ENCODE results near the gene FILIP1L.
"Not testable (repeated sequence)": the region's sequence is repeated elsewhere in the genome, so short reads cannot be mapped to it uniquely, and the experiment has no call there.

Gene FILIP1L

GRCh38 chr3:99841949-99842348, 272.4 kb downstream of the FILIP1L start:
- H3K4me3 ChIP-seq (ENCODE audit: low read length); H3K27me3 ChIP-seq (ENCODE audit: insufficient read depth, low read length); H2AFZ ChIP-seq (ENCODE audit: low read depth, low read length); H3K36me3 ChIP-seq (ENCODE audit: insufficient read depth, low read length); H3K4me1 ChIP-seq (ENCODE audit: insufficient read depth, low read length); H3K9me3 ChIP-seq (ENCODE audit: low read length): not testable (repeated sequence)

- H3K4me1 ChIP-seq (ENCODE audit: insufficient read depth, low read length): peaks cover 6% of the 10 kb centered on the region
- H2AFZ ChIP-seq (ENCODE audit: low read depth, low read length): no peak overlapping the region
- H3K9me3 ChIP-seq (ENCODE audit: low read length): no peaks in the 10 kb centered on the region
- no peak overlapping the region for H3K4me3 ChIP-seq (ENCODE audit: low read length)
- H3K27me3 ChIP-seq (ENCODE audit: insufficient read depth, low read length): no peaks in the 10 kb centered on the region
- no peaks in the 10 kb centered on the region for H3K36me3 ChIP-seq (ENCODE audit: insufficient read depth, low read length)
These were observed 274.7 kb downstream of the FILIP1L start for GRCh38 chr3:99839613-99840012.

GRCh38 chr3:99838755-99839154, 275.5 kb downstream of the FILIP1L start:
- peaks cover 3% of the 10 kb centered on the region for H3K4me1 ChIP-seq (ENCODE audit: insufficient read depth, low read length)
- no peak overlapping the region for H3K4me3 ChIP-seq (ENCODE audit: low read length)
- no peak overlapping the region for H2AFZ ChIP-seq (ENCODE audit: low read depth, low read length)
- H3K36me3 ChIP-seq (ENCODE audit: insufficient read depth, low read length): no peaks in the 10 kb centered on the region
- no peaks in the 10 kb centered on the region for H3K27me3 ChIP-seq (ENCODE audit: insufficient read depth, low read length)
- no peaks in the 10 kb centered on the region for H3K9me3 ChIP-seq (ENCODE audit: low read length)

- Histone ChIP-seq H2AFZ (ENCODE audit: low read depth, low read length) (no peak overlapping the region), H3K4me1 (ENCODE audit: insufficient read depth, low read length) (no peaks in the 10 kb centered on the region), H3K27me3 (ENCODE audit: insufficient read depth, low read length) (no peaks in the 10 kb centered on the region)
These were observed 276.6 kb downstream of the FILIP1L start for GRCh38 chr3:99837715-99838114.

GRCh38 chr3:99836681-99837080, 277.6 kb downstream of the FILIP1L start:
- H3K36me3 ChIP-seq (ENCODE audit: insufficient read depth, low read length): no peaks in the 10 kb centered on the region
- H2AFZ ChIP-seq (ENCODE audit: low read depth, low read length): no peak overlapping the region
- no peaks in the 10 kb centered on the region for H3K9me3 ChIP-seq (ENCODE audit: low read length)
- no peak overlapping the region for H3K4me3 ChIP-seq (ENCODE audit: low read length)
- H3K27me3 ChIP-seq (ENCODE audit: insufficient read depth, low read length): no peaks in the 10 kb centered on the region
- no peaks in the 10 kb centered on the region for H3K4me1 ChIP-seq (ENCODE audit: insufficient read depth, low read length)

More at GRCh38 chr3:99837715-99838114, 276.6 kb downstream of the FILIP1L start:
- Histone ChIP-seq H3K4me3 (ENCODE audit: low read length) (no peak overlapping the region), H3K36me3 (ENCODE audit: insufficient read depth, low read length) (no peaks in the 10 kb centered on the region), H3K9me3 (ENCODE audit: low read length) (no peaks in the 10 kb centered on the region)

- Histone ChIP-seq H3K36me3 (ENCODE audit: insufficient read depth, low read length) (no peaks in the 10 kb centered on the region), H3K4me3 (ENCODE audit: low read length) (no peak overlapping the region), H3K9me3 (ENCODE audit: low read length) (no peaks in the 10 kb centered on the region), H2AFZ (ENCODE audit: low read depth, low read length) (no peak overlapping the region), H3K4me1 (ENCODE audit: insufficient read depth, low read length) (no peaks in the 10 kb centered on the region), H3K27me3 (ENCODE audit: insufficient read depth, low read length) (no peaks in the 10 kb centered on the region)
These were observed 279.9 kb downstream of the FILIP1L start for GRCh38 chr3:99834211-99834957.

- Histone ChIP-seq H3K4me1 (ENCODE audit: insufficient read depth, low read length) (peaks cover 2% of the 10 kb centered on the region), H3K27me3 (ENCODE audit: insufficient read depth, low read length) (no peaks in the 10 kb centered on the region), H2AFZ (ENCODE audit: low read depth, low read length) (no peak overlapping the region), H3K9me3 (ENCODE audit: low read length) (no peaks in the 10 kb centered on the region), H3K36me3 (ENCODE audit: insufficient read depth, low read length) (no peaks in the 10 kb centered on the region), H3K4me3 (ENCODE audit: low read length) (no peak overlapping the region)
These were observed 280.6 kb downstream of the FILIP1L start for GRCh38 chr3:99833617-99834205.

GRCh38 chr3:99829844-99830243, 284.5 kb downstream of the FILIP1L start:
- no peaks in the 10 kb centered on the region for H3K36me3 ChIP-seq (ENCODE audit: insufficient read depth, low read length)
- H3K27me3 ChIP-seq (ENCODE audit: insufficient read depth, low read length): no peaks in the 10 kb centered on the region
- no peak overlapping the region for H3K4me3 ChIP-seq (ENCODE audit: low read length)
- no peaks in the 10 kb centered on the region for H3K9me3 ChIP-seq (ENCODE audit: low read length)
- peaks cover 3% of the 10 kb centered on the region for H3K4me1 ChIP-seq (ENCODE audit: insufficient read depth, low read length)
- H2AFZ ChIP-seq (ENCODE audit: low read depth, low read length): no peak overlapping the region

GRCh38 chr3:99825004-99825640, 289.2 kb downstream of the FILIP1L start:
- H2AFZ ChIP-seq (ENCODE audit: low read depth, low read length): no peak overlapping the region
- no peak overlapping the region for H3K4me3 ChIP-seq (ENCODE audit: low read length)
- no peaks in the 10 kb centered on the region for H3K27me3 ChIP-seq (ENCODE audit: insufficient read depth, low read length)
- H3K9me3 ChIP-seq (ENCODE audit: low read length): no peaks in the 10 kb centered on the region
- no peaks in the 10 kb centered on the region for H3K36me3 ChIP-seq (ENCODE audit: insufficient read depth, low read length)
- peaks cover 3% of the 10 kb centered on the region for H3K4me1 ChIP-seq (ENCODE audit: insufficient read depth, low read length)

- H3K27me3 ChIP-seq (ENCODE audit: insufficient read depth, low read length): no peaks in the 10 kb centered on the region
- no peak overlapping the region for H3K4me3 ChIP-seq (ENCODE audit: low read length)
- no peaks in the 10 kb centered on the region for H3K9me3 ChIP-seq (ENCODE audit: low read length)
- H3K36me3 ChIP-seq (ENCODE audit: insufficient read depth, low read length): no peaks in the 10 kb centered on the region
- H3K4me1 ChIP-seq (ENCODE audit: insufficient read depth, low read length): peaks cover 5% of the 10 kb centered on the region
- no peak overlapping the region for H2AFZ ChIP-seq (ENCODE audit: low read depth, low read length)
These were observed 290.3 kb downstream of the FILIP1L start for GRCh38 chr3:99823723-99824711.

- peaks cover 16% of the 10 kb centered on the region for H3K4me1 ChIP-seq (ENCODE audit: insufficient read depth, low read length)
- no peaks in the 10 kb centered on the region for H3K9me3 ChIP-seq (ENCODE audit: low read length)
- no peaks in the 10 kb centered on the region for H3K36me3 ChIP-seq (ENCODE audit: insufficient read depth, low read length)
- peak overlapping the region; percentile 93 for H3K4me3 ChIP-seq (ENCODE audit: low read length)
- H2AFZ ChIP-seq (ENCODE audit: low read depth, low read length): no peak overlapping the region
- H3K27me3 ChIP-seq (ENCODE audit: insufficient read depth, low read length): no peaks in the 10 kb centered on the region
These were observed 295.5 kb downstream of the FILIP1L start for GRCh38 chr3:99818818-99819217.

- Histone ChIP-seq H3K9me3 (ENCODE audit: low read length) (no peaks in the 10 kb centered on the region), H3K36me3 (ENCODE audit: insufficient read depth, low read length) (no peaks in the 10 kb centered on the region), H3K4me3 (ENCODE audit: low read length) (peak within 1 kb of the TSS; percentile 93), H3K27me3 (ENCODE audit: insufficient read depth, low read length) (no peaks in the 10 kb centered on the region), H2AFZ (ENCODE audit: low read depth, low read length) (peak within 1 kb of the TSS; percentile 78), H3K4me1 (ENCODE audit: insufficient read depth, low read length) (peaks cover 16% of the 10 kb centered on the region)
These were observed 296.7 kb downstream of the FILIP1L start, which contains the start of gene CMSS1 for GRCh38 chr3:99817437-99818240. TSS of gene CMSS1 (plus strand) at chr3:99817862.
